Fibroblast of mammary gland (primary cell): Measurements from ENCODE around the gene ASCL4.

Experiments used
- DNase-seq: peaks from one replicate; pipeline ENCODE4 v3.0.0-alpha.2; 2010; ENCODE audit warnings: low read depth
- H3K4me3 ChIP-seq: 2 replicates; pipeline ENCODE4 v1.5.1; 2011; ENCODE audit warnings: low read depth, mild to moderate bottlenecking, low read length, moderate library complexity; ENCODE audit not compliant: control insufficient read depth
- CTCF ChIP-seq: conservative IDR thresholded peaks from 2 replicates; pipeline ENCODE4 v1.5.1; 2011; ENCODE audit warnings: low read depth, low read length, inconsistent platforms; ENCODE audit not compliant: control insufficient read depth, insufficient read depth

ASCL4 gene

GRCh38 chr12:107761502-107761904, 13.0 kb upstream of the ASCL4 start:
- TF ChIP-seq CTCF, result no peak
- DNase-seq, result no peak
- H3K4me3 ChIP-seq, result peak overlapping the region; percentile 79

GRCh38 chr12:107762874-107763273, 11.6 kb upstream of the ASCL4 start:
- no peak overlapping the region for H3K4me3 ChIP-seq
- no peak for TF ChIP-seq CTCF
- no peak for DNase-seq

GRCh38 chr12:107764626-107765025, 9.9 kb upstream of the ASCL4 start:
- H3K4me3 ChIP-seq, result no peak overlapping the region
- no peak for TF ChIP-seq CTCF
- no peak for DNase-seq

- no peak for TF ChIP-seq CTCF
- no peak for DNase-seq
- H3K4me3 ChIP-seq, result no peak overlapping the region
Measured at GRCh38 chr12:107765316-107765715, 9.2 kb upstream of the ASCL4 start.

GRCh38 chr12:107767466-107767865, 7.0 kb upstream of the ASCL4 start:
- H3K4me3 ChIP-seq, result no peak overlapping the region
- no peak for TF ChIP-seq CTCF

GRCh38 chr12:107775093-107775721, 703 bp downstream of the ASCL4 start:
- no peak for TF ChIP-seq CTCF
- H3K4me3 ChIP-seq, result no peak overlapping the region
- DNase-seq, result no peak

More at GRCh38 chr12:107767466-107767865, 7.0 kb upstream of the ASCL4 start:
- DNase-seq, result no peak

GRCh38 chr12:107776171-107776570, 1.7 kb downstream of the ASCL4 start:
- no peak overlapping the region for H3K4me3 ChIP-seq
- no peak for DNase-seq
- TF ChIP-seq CTCF, result no peak
